GM12878 (cell line): Measurements from ENCODE around the gene GXYLT1. TPM values are rescaled to one million over a fixed set of nuclear protein-coding genes. Genes with fewer than 3 reads are reported as not detected.

ENCODE experiments used
- CUX1 ChIP-seq: IDR thresholded peaks from 2 replicates; pipeline ENCODE4 v1.6.1; 2012; ENCODE audit warnings: improper control_type of control experiment, low read depth, low read length; ENCODE audit not compliant: insufficient replicate concordance
- E4F1 ChIP-seq: fragments of 450-650 bp; IDR thresholded peaks from 2 replicates; pipeline ENCODE4 v1.6.1; 2018; ENCODE audit warnings: borderline replicate concordance, mild to moderate bottlenecking; ENCODE audit not compliant: partially characterized antibody
- ESRRA ChIP-seq: IDR thresholded peaks from 2 replicates; pipeline ENCODE4 v1.6.1; 2012; ENCODE audit warnings: mild to moderate bottlenecking, low read length, improper control_type of control experiment
- FOS ChIP-seq: IDR thresholded peaks from 3 replicates; pipeline ENCODE4 v1.6.1; 2011; ENCODE audit warnings: borderline replicate concordance; ENCODE audit not compliant: insufficient read length; ENCODE audit errors: extremely low read depth
- RELB ChIP-seq: fragments of 450-650 bp; IDR thresholded peaks from 2 replicates; pipeline ENCODE4 v1.6.1; 2017; ENCODE audit warnings: low read depth, mild to moderate bottlenecking, moderate library complexity
- REST ChIP-seq: IDR thresholded peaks from 2 replicates; pipeline ENCODE4 v1.6.1; 2012; ENCODE audit warnings: mild to moderate bottlenecking, low read depth, low read length
- RFX5 ChIP-seq: IDR thresholded peaks from 2 replicates; pipeline ENCODE4 v1.6.1; 2011; ENCODE audit warnings: low read depth, low read length, improper control_type of control experiment
- SIX5 ChIP-seq: IDR thresholded peaks from 2 replicates; pipeline ENCODE4 v1.6.1; 2011; ENCODE audit warnings: mild to moderate bottlenecking, low read depth, low read length, moderate library complexity; ENCODE audit not compliant: severe bottlenecking
- ZNF384 ChIP-seq: IDR thresholded peaks from 2 replicates; pipeline ENCODE4 v1.6.1; 2012; ENCODE audit warnings: low read depth, mild to moderate bottlenecking, low read length, improper control_type of control experiment, borderline replicate concordance
- polyA plus RNA-seq, 11 experiments: library from polyadenylated mRNA; depleted of rRNA in 4 of 11; unstranded in 6 of 11; stranded (reverse) in 5 of 11; fragments of >200 nt; fragmentation: Nextera tagmentation in 4 of 11; fragmentation: Illumina TruSeq in 1 of 11; extraction: Ambion mirVana in 4 of 11; extraction: Trizol in 1 of 11; gene quantifications; 1 replicate in 1 of 11; 2 replicates in 10 of 11; pipeline versions ENCODE4 v1.2.1 to v1.2.3, GENCODE V29; 2011 to 2016; ENCODE audit warnings: inconsistent platforms in 2 of 11, missing spikeins in 2 of 11, low read depth in 1 of 11
- total RNA-seq, 4 experiments: library from RNA; depleted of rRNA in 3 of 4; stranded (reverse); fragments of >200 nt in 3 of 4; fragmentation: Illumina TruSeq in 1 of 4; extraction: Trizol in 1 of 4; gene quantifications; 2 replicates each; pipeline versions ENCODE4 v1.2.1 to v1.2.3, GENCODE V29; 2013 to 2021

GXYLT1 gene
- total and polyA plus RNA-seq, 10 of the 15 experiments (the other 5 are each of a cell fraction or from before 2014, with no cell fraction given), result 2.3 to 14.9 (median 8.9) TPM

- TF ChIP-seq E4F1 (no peak), CUX1 (no peak), ZNF384 (no peak), FOS (no peak), RFX5 (no peak), SIX5 (no peak), REST (no peak), RELB (no peak), ESRRA (no peak)
Measured at GRCh38 chr12:42091769-42092168, 52.9 kb downstream of the GXYLT1 start (continued).
